ENCODE data around the gene ARHGAP26. TPM values are rescaled to one million over a fixed set of nuclear protein-coding genes. Genes with fewer than 3 reads are reported as not detected.

The ARHGAP26 gene
- total and polyA plus RNA-seq, 10 donors: 4.2 to 148 (median 55.5) TPM

DNA sequence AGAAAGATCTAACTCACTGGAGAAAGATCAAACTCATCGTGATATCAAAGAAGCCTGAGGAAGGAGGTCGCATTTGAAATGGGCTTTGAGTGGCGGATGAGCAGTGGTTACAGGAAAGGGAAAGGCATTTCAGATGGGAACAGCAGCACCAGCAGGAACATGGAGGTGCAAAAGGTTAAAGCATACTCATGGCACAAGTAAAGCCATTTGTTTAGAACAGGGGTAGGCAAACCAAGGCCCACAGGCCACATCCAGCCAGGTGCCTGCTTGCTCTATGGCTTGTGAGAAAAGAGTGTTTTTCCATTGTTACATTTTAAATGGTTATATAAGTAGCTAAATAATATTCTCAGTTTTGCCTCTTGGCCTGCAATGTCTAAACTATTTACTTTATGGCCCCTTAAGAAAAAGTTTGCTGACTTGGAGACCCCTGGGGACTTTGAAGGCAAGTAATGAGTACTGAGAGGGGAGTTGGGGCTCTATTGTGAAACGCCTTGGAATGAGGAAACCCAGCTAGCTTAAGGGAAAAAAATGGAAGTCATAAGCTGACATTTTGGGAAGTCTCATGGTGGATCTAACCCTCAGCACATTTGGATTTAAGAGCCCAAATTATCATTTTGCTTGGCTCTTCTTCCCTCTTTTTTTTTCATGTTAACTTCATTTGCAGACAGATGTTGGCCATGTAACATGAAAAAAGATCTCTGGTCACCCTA is 422.2 kb downstream of the ARHGAP26 start:
- intact Hi-C loops (cut with DNase I; ENCODE audit: low total_unique reads): no loop called here

DNA sequence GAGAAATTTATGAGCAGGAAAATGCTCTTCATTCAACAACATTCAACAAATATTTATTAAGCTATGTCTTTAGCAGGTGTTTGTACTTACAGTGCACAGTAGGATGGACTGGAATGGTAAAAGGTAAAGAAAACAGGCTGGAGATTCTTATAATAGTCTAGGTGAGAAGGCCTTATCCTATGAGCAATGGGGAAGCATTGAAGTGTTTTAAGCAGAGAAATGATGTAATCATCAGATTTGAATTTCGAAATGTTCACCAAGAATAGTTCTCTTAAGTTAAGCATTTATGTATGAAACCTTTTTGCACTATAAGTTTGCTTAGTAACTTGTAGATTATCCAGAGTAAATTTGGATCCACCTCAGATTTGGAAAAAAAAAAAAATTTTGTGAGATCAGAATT is 424.0 kb downstream of the ARHGAP26 start:
- Histone ChIP-seq H3K36me3 (peaks cover 0 to 4% (median 0%) of the 10 kb centered on the region in 6 donors), H3K9me3 (peaks cover 0 to 31% (median 27%) of the 10 kb centered on the region in 8 donors), H3K4me1 (peaks cover 0 to 10% (median 0%) of the 10 kb centered on the region in 6 donors), H3K4me3 (no peak overlapping the region), H3K27me3 (replicated peaks in 1 of 7) (no peaks in the 10 kb centered on the region), H3K27ac (no peak overlapping the region)
- TF ChIP-seq CTCF (IDR thresholded peaks at IDR 0.05 in 8 of 11, conservative IDR thresholded peaks at IDR 0.05 in 3 of 11) (no peak), POLR2AphosphoS5 (IDR thresholded peaks at IDR 0.05) (no peak), POLR2A (IDR thresholded peaks at IDR 0.05) (no peak)
- no peak for DNase-seq
- intact Hi-C loops (cut with DNase I; ENCODE audit: low total_unique reads): no loop called here
- WGBS, 5 donors: 56 to 89% (median 70%) methylated on average over 1 of the region's 1 CpG

More for the DNA sequence above, 422.2 kb downstream of the ARHGAP26 start:
- Histone ChIP-seq H3K9me3 (peaks cover 0 to 27% (median 19%) of the 10 kb centered on the region in 8 donors), H3K27me3 (replicated peaks in 1 of 7) (no peaks in the 10 kb centered on the region), H3K4me3 (no peak overlapping the region), H3K27ac (no peak overlapping the region), H3K4me1 (peaks cover 0 to 10% (median 0%) of the 10 kb centered on the region in 6 donors), H3K36me3 (peaks cover 0 to 4% (median 0%) of the 10 kb centered on the region in 6 donors)
- DNase-seq: no peak
- WGBS, 5 donors: 87 to 95% (median 93%) methylated on average over 4 of the region's 4 CpGs
- TF ChIP-seq POLR2A (IDR thresholded peaks at IDR 0.05): no peak
- no peak for TF ChIP-seq CTCF (IDR thresholded peaks at IDR 0.05 in 8 of 11, conservative IDR thresholded peaks at IDR 0.05 in 3 of 11)
- TF ChIP-seq POLR2AphosphoS5 (IDR thresholded peaks at IDR 0.05): no peak

- 95 to 100% (median 96%) methylated on average over 5 of the region's 5 CpGs for WGBS, 5 donors
- DNase-seq: no peak
- no peak overlapping the region for H3K27ac ChIP-seq
- peaks cover 0 to 26% (median 23%) of the 10 kb centered on the region in 8 donors for H3K9me3 ChIP-seq
- H3K4me1 ChIP-seq: peaks cover 0 to 10% (median 0%) of the 10 kb centered on the region in 6 donors
- TF ChIP-seq POLR2AphosphoS5 (IDR thresholded peaks at IDR 0.05): no peak
- TF ChIP-seq CTCF (IDR thresholded peaks at IDR 0.05 in 8 of 11, conservative IDR thresholded peaks at IDR 0.05 in 3 of 11): no peak
- no peak for TF ChIP-seq POLR2A (IDR thresholded peaks at IDR 0.05)
- no peak overlapping the region for H3K4me3 ChIP-seq
- H3K36me3 ChIP-seq: peaks cover 0 to 4% (median 0%) of the 10 kb centered on the region in 6 donors
- intact Hi-C loops (cut with DNase I; ENCODE audit: low total_unique reads): no loop called here
- no peaks in the 10 kb centered on the region for H3K27me3 ChIP-seq (replicated peaks in 1 of 7)
These were observed 424.5 kb downstream of the ARHGAP26 start for GRCh38 chr5:143194713-143195112.

DNA sequence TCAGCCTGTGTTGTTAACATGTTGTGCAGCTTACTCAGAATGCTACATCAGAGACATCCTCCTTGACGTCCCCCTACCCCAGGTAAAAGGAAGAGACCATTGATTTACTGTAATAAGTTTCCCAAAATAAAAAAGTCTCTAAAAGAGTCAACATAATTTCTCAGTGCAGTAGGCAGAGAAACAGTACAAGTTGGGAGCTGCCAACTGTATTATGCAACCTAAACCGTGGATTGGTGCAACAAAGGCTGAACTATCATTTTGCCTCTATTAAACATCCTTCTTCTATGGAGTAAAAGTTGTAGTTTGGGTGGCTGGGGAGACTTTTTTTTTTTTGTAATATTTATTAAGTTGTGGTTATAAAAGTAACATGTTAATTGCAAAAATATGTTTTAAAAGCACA is 425.3 kb downstream of the ARHGAP26 start:
- no peaks in the 10 kb centered on the region for H3K27me3 ChIP-seq (replicated peaks in 1 of 7)
- intact Hi-C loops (cut with DNase I; ENCODE audit: low total_unique reads): no loop called here
- TF ChIP-seq POLR2A (IDR thresholded peaks at IDR 0.05) (no peak), POLR2AphosphoS5 (IDR thresholded peaks at IDR 0.05) (no peak), CTCF (IDR thresholded peaks at IDR 0.05 in 8 of 11, conservative IDR thresholded peaks at IDR 0.05 in 3 of 11) (no peak)
- peaks cover 0 to 10% (median 0%) of the 10 kb centered on the region in 6 donors for H3K4me1 ChIP-seq
- WGBS, 5 donors: 28 to 73% (median 49%) methylated on average over 2 of the region's 2 CpGs
- DNase-seq: no peak
- H3K36me3 ChIP-seq: peaks cover 0 to 4% (median 0%) of the 10 kb centered on the region in 6 donors
- no peak overlapping the region for H3K27ac ChIP-seq
- H3K4me3 ChIP-seq: no peak overlapping the region
- peaks cover 0 to 18% (median 15%) of the 10 kb centered on the region in 8 donors for H3K9me3 ChIP-seq
